NCI-H345 treated with DMSO at 0.1 percent for 48 hours (cell line): ENCODE data around the gene ZNF3.

Experiments
- DNase-seq: peaks from one replicate; lab custom pipeline; 2025; ENCODE audit not compliant: unreplicated experiment; lab: John Stamatoyannopoulos, UW

ZNF3 gene

GRCh38 chr7:100088621-100089457 lies 7.3 kb upstream of the ZNF3 start, which contains the start of gene COPS6:
TSS of gene COPS6 (plus strand) at chr7:100088969. CDS start at chr7:100088991, 22 bp downstream.
- peak; percentile 58 for DNase-seq

- no peak for DNase-seq
Observed at GRCh38 chr7:100088095-100088620, 6.6 kb upstream of the ZNF3 start.

GRCh38 chr7:100087055-100087750 lies 5.7 kb upstream of the ZNF3 start:
- no peak for DNase-seq

- DNase-seq = no peak
Observed at GRCh38 chr7:100085515-100085914, 4.0 kb upstream of the ZNF3 start.

GRCh38 chr7:100082978-100083377 lies 1.5 kb upstream of the ZNF3 start:
- no peak for DNase-seq

- DNase-seq = no peak
Observed at GRCh38 chr7:100080907-100081534, 502 bp downstream of the ZNF3 start.

- DNase-seq = no peak
Observed at GRCh38 chr7:100079024-100079560, 2.4 kb downstream of the ZNF3 start.

- no peak for DNase-seq
Observed at GRCh38 chr7:100077205-100077604, 4.3 kb downstream of the ZNF3 start.

- DNase-seq = no peak
Observed at GRCh38 chr7:100075418-100075817, 6.1 kb downstream of the ZNF3 start.

- no peak for DNase-seq
Observed at GRCh38 chr7:100074841-100075240, 6.7 kb downstream of the ZNF3 start.

GRCh38 chr7:100072462-100072861 lies 9.1 kb downstream of the ZNF3 start:
- DNase-seq = no peak

- no peak for DNase-seq
Observed at GRCh38 chr7:100071018-100071723, 10.4 kb downstream of the ZNF3 start.

GRCh38 chr7:100069991-100070390 lies 11.5 kb downstream of the ZNF3 start:
- no peak for DNase-seq

GRCh38 chr7:100066953-100067352 lies 14.6 kb downstream of the ZNF3 start:
- DNase-seq = no peak

- no peak for DNase-seq
Observed at GRCh38 chr7:100065452-100066186, 15.9 kb downstream of the ZNF3 start.

GRCh38 chr7:100064162-100064561 lies 17.4 kb downstream of the ZNF3 start:
- DNase-seq = no peak

GRCh38 chr7:100063376-100063775 lies 18.1 kb downstream of the ZNF3 start:
- DNase-seq = no peak

GRCh38 chr7:100061518-100062193 lies 19.9 kb downstream of the ZNF3 start:
- no peak for DNase-seq

- no peak for DNase-seq
Observed at GRCh38 chr7:100059251-100059739, 22.2 kb downstream of the ZNF3 start.
